ENCODE results near the gene ZBED4.
"Not testable (repeated sequence)": the region's sequence is repeated elsewhere in the genome, so short reads cannot be mapped to it uniquely, and the experiment has no call there.

ZBED4 gene

GRCh38 chr22:49827853-49828598 is 25.6 kb upstream of the ZBED4 start, which contains the start of gene BRD1:
Gene BRD1 (minus strand): TSS chr22:49827873. CDS start chr22:49824317, 3,556 bp downstream.
- peak in 1 of 2 donors; percentile 18 for DNase-seq

- DNase-seq: no peak
Measured at GRCh38 chr22:49828599-49828965, 25.1 kb upstream of the ZBED4 start.

- no peak for DNase-seq
Measured at GRCh38 chr22:49829044-49829853, 24.4 kb upstream of the ZBED4 start.

- no peak for DNase-seq
Measured at GRCh38 chr22:49833340-49834007, 20.2 kb upstream of the ZBED4 start.

GRCh38 chr22:49838771-49839717 is 14.6 kb upstream of the ZBED4 start:
- DNase-seq: peak in 1 of 2 donors; percentile 77

GRCh38 chr22:49845241-49845640 is 8.4 kb upstream of the ZBED4 start:
- no peak for DNase-seq

GRCh38 chr22:49845666-49846459 is 7.8 kb upstream of the ZBED4 start:
- no peak for DNase-seq

- DNase-seq: peak in 1 of 2 donors; percentile 66
Measured at GRCh38 chr22:49847751-49848689, 5.6 kb upstream of the ZBED4 start.

GRCh38 chr22:49848690-49849160 is 4.9 kb upstream of the ZBED4 start:
- no peak for DNase-seq

- DNase-seq: no peak
Measured at GRCh38 chr22:49849161-49850020, 4.3 kb upstream of the ZBED4 start.

GRCh38 chr22:49850021-49850911 is 3.4 kb upstream of the ZBED4 start:
- DNase-seq: no peak

- DNase-seq: no peak
Measured at GRCh38 chr22:49850959-49851802, 2.5 kb upstream of the ZBED4 start.

GRCh38 chr22:49852568-49852897 is 1.1 kb upstream of the ZBED4 start:
- not testable (repeated sequence) for DNase-seq

GRCh38 chr22:49853981-49854831 is 562 bp downstream of the ZBED4 start:
- peak in 1 of 2 donors; percentile 10 for DNase-seq

GRCh38 chr22:49855251-49855911 is 1.7 kb downstream of the ZBED4 start:
- DNase-seq: no peak

- no peak for DNase-seq
Measured at GRCh38 chr22:49856343-49856742, 2.7 kb downstream of the ZBED4 start.
